HFFc6 (cell line): ENCODE data around the gene BRD4. TPM values are rescaled to one million over a fixed set of nuclear protein-coding genes. Genes with fewer than 3 reads are reported as not detected.

ENCODE experiments used
- DNase-seq: peaks from one replicate; pipeline ENCODE4 v3.0.0-alpha.2; 2018
- H3K27ac Mint-ChIP-seq: 2 replicates; pipeline ENCODE4 v1.8.0; 2020; ENCODE audit warnings: mild to moderate bottlenecking, mixed read lengths
- H3K27me3 Mint-ChIP-seq: 2 replicates; pipeline ENCODE4 v1.8.0; 2021; ENCODE audit warnings: mild to moderate bottlenecking, moderate library complexity, mixed read lengths; ENCODE audit not compliant: insufficient read depth
- H3K36me3 Mint-ChIP-seq: 2 replicates; pipeline ENCODE4 v1.8.0; 2021; ENCODE audit warnings: low read depth, mixed read lengths
- H3K4me1 Mint-ChIP-seq: 2 replicates; pipeline ENCODE4 v1.8.0; 2020; ENCODE audit warnings: low read depth, mixed read lengths
- H3K4me3 Mint-ChIP-seq: 2 replicates; pipeline ENCODE4 v1.8.0; 2020; ENCODE audit warnings: mild to moderate bottlenecking, moderate library complexity, mixed read lengths
- H3K9me3 Mint-ChIP-seq: 2 replicates; pipeline ENCODE4 v1.8.0; 2020; ENCODE audit warnings: mild to moderate bottlenecking, mixed read lengths
- total RNA-seq, 6 experiments: library from RNA; stranded (reverse); fragmentation: NEBNext Ultra II Directional; extraction: Animal tissue kit (Norgen Biotek cat#: 25700); gene quantifications; 2 replicates in 1 of 6; 3 replicates in 5 of 6; pipeline ENCODE4 v1.2.3, GENCODE V29; 2021
- TF ChIP-seq, protein P1 (sequence below): fragments of 200-600 bp; sonication (generic); IDR thresholded peaks from 2 replicates; pipeline ENCODE4 v1.5.0; 2021; ENCODE audit warnings: antibody characterized with exemption, mild to moderate bottlenecking

The BRD4 gene
- total RNA-seq, 6 experiments from 2014 or later, result 74.9 to 85.2 (median 81.5) TPM

GRCh38 chr19:15188851-15189250, 143.5 kb downstream of the BRD4 start:
- no peaks in the 10 kb centered on the region for H3K36me3 Mint-ChIP-seq
- H3K27ac Mint-ChIP-seq, result no peak overlapping the region
- H3K9me3 Mint-ChIP-seq, result no peaks in the 10 kb centered on the region
- no peak overlapping the region for H3K4me3 Mint-ChIP-seq
- DNase-seq, result no peak
- TF ChIP-seq, protein P1, sequence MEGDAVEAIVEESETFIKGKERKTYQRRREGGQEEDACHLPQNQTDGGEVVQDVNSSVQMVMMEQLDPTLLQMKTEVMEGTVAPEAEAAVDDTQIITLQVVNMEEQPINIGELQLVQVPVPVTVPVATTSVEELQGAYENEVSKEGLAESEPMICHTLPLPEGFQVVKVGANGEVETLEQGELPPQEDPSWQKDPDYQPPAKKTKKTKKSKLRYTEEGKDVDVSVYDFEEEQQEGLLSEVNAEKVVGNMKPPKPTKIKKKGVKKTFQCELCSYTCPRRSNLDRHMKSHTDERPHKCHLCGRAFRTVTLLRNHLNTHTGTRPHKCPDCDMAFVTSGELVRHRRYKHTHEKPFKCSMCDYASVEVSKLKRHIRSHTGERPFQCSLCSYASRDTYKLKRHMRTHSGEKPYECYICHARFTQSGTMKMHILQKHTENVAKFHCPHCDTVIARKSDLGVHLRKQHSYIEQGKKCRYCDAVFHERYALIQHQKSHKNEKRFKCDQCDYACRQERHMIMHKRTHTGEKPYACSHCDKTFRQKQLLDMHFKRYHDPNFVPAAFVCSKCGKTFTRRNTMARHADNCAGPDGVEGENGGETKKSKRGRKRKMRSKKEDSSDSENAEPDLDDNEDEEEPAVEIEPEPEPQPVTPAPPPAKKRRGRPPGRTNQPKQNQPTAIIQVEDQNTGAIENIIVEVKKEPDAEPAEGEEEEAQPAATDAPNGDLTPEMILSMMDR, result no peak
- H3K27me3 Mint-ChIP-seq, result no peaks in the 10 kb centered on the region
- no peaks in the 10 kb centered on the region for H3K4me1 Mint-ChIP-seq

- no peak for DNase-seq
- no peaks in the 10 kb centered on the region for H3K27me3 Mint-ChIP-seq
Observed at GRCh38 chr19:15187026-15188007, 145.0 kb downstream of the BRD4 start.

More at GRCh38 chr19:15187026-15188007, 145.0 kb downstream of the BRD4 start:
- Mint-ChIP-seq H3K36me3 (no peaks in the 10 kb centered on the region), H3K9me3 (no peaks in the 10 kb centered on the region), H3K4me1 (no peaks in the 10 kb centered on the region), H3K27ac (no peak overlapping the region), H3K4me3 (no peak overlapping the region)
- TF ChIP-seq, protein P1, result no peak

Other genes with a start within 250 kb of the BRD4 start
- gene SYDE1, start 225.1 kb downstream of the BRD4 start, total RNA-seq, result 10 to 100 TPM; 88.6 to 96.1 (median 92.0) TPM
- gene NOTCH3, start 131.5 kb downstream of the BRD4 start, total RNA-seq, result 10 to 100 TPM in 4 of 6 experiments, 1 to 10 TPM in 2; 3.4 to 18.0 (median 13.1) TPM
- gene EPHX3, start 100.1 kb downstream of the BRD4 start, total RNA-seq, result under 1 TPM in 3 of 6 experiments, not detected in 3; 0.13 to 0.37 (median 0.14) TPM
- 10 to 100 TPM; 22.8 to 31.2 (median 29.6) TPM for gene AKAP8, start 47.2 kb upstream of the BRD4 start, total RNA-seq
- gene AKAP8L, start 86.4 kb upstream of the BRD4 start, total RNA-seq, result 10 to 100 TPM; 49.4 to 54.4 (median 52.0) TPM
- gene WIZ, start 117.4 kb upstream of the BRD4 start, total RNA-seq, result 10 to 100 TPM; 39.3 to 54.3 (median 43.1) TPM
- not detected for gene RASAL3, start 132.0 kb upstream of the BRD4 start, total RNA-seq
- gene PGLYRP2, start 147.0 kb upstream of the BRD4 start, total RNA-seq, result not detected
- gene CYP4F22, start 176.0 kb upstream of the BRD4 start, total RNA-seq, result not detected